ENCODE measurements around the gene ITPK1. TPM values are rescaled to one million over a fixed set of nuclear protein-coding genes. Genes with fewer than 3 reads are reported as not detected.

Gene ITPK1
- polyA plus RNA-seq, 4 donors = 98.8 to 153 (median 138) TPM

DNA sequence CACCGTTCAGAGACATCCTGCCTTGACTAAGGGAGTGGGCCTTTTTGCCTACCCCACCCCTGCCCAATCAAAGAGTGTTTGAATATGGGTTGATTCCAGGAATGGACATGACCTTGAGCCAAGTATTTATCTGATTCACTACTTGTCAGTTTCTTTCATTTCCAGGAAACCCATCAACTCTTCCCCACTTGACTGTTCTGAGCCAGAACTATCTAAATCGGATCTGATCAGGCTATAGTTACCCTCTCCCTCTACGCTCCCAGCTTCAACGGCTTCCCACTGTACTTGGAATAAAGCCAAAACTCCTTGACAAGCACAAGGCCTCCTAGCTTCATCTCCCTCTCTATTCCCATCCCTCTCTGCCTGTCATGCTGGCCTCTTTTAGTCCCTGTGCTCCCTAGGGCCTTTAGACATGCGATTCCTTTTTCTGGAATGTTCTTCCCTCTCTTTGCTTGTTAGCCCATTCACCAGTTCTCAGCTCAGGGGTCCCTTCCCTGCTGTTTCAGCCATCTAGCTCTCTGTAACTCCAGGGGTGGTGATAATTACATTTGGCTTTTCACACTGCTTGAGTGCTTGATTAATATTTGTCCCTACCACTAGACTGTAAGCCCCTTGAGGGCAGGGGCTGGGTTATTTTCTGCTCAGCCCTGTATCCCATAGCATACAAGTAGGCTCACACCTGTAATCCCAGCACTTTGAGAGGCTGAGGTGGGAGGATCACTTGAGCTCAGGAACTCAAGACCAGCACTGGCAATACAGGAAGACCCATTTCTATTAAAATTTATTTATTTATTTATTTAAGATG lies 5.5 kb upstream of the ITPK1 start:
- H3K27me3 ChIP-seq (ENCODE audit: control insufficient read depth in 3 of 3, insufficient read depth in 3 of 3, low read length in 3 of 3) = no peaks in the 10 kb centered on the region
- FAIRE-seq (no peak), DNase-seq (no peak)
- H3K27ac ChIP-seq (ENCODE audit: low read depth in 1 of 3, low read length in 2 of 3) = no peak overlapping the region
- no peak overlapping the region for H3K4me3 ChIP-seq (ENCODE audit: low read depth in 1 of 3, low read length in 3 of 3)
- 61 to 64% (median 64%) methylated on average over 5 of the region's 5 CpGs for WGBS, 3 donors
- H3K36me3 ChIP-seq (ENCODE audit: control insufficient read depth in 3 of 3, insufficient read depth in 2 of 3, low read depth in 1 of 3, low read length in 3 of 3) = no peaks in the 10 kb centered on the region
- H3K9me3 ChIP-seq (ENCODE audit: control insufficient read depth in 2 of 2, insufficient read depth in 1 of 2, low read depth in 1 of 2, low read length in 1 of 2) = no peaks in the 10 kb centered on the region
- peaks cover 0 to 10% (median 0%) of the 10 kb centered on the region in 3 donors for H3K4me1 ChIP-seq (ENCODE audit: control insufficient read depth in 3 of 3, insufficient read depth in 2 of 3, low read depth in 1 of 3, low read length in 2 of 3)

DNA sequence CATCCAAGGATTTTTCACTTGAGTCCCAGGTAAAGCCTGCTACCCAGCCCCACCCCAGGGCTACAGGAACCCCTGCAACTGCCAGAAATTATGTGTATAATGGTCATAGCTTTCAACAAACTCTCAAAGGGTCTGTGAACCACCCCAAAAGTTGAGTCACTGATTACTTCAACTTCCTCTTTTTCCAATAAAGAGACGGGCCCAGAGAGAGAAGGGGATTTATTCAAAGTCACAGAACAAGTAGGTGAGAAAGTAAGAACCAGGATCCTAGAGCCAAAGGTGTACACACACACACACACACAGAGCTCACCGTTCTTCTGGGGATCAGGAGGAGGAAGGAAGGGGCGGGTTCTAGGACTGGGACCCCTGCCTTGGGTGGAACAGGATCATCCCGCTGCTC lies 4.8 kb upstream of the ITPK1 start:
- H3K36me3 ChIP-seq (ENCODE audit: control insufficient read depth in 3 of 3, insufficient read depth in 2 of 3, low read depth in 1 of 3, low read length in 3 of 3) = no peaks in the 10 kb centered on the region
- DNase-seq = no peak
- no peaks in the 10 kb centered on the region for H3K27me3 ChIP-seq (ENCODE audit: control insufficient read depth in 3 of 3, insufficient read depth in 3 of 3, low read length in 3 of 3)
- FAIRE-seq = no peak
- H3K4me1 ChIP-seq (ENCODE audit: control insufficient read depth in 3 of 3, insufficient read depth in 2 of 3, low read depth in 1 of 3, low read length in 2 of 3) = peaks cover 0 to 11% (median 0%) of the 10 kb centered on the region in 3 donors
- H3K27ac ChIP-seq (ENCODE audit: low read depth in 1 of 3, low read length in 2 of 3) = no peak overlapping the region
- H3K9me3 ChIP-seq (ENCODE audit: control insufficient read depth in 2 of 2, insufficient read depth in 1 of 2, low read depth in 1 of 2, low read length in 1 of 2) = no peaks in the 10 kb centered on the region
- no peak overlapping the region for H3K4me3 ChIP-seq (ENCODE audit: low read depth in 1 of 3, low read length in 3 of 3)
- WGBS, 3 donors = 73 to 82% (median 80%) methylated on average over 4 of the region's 4 CpGs

DNA sequence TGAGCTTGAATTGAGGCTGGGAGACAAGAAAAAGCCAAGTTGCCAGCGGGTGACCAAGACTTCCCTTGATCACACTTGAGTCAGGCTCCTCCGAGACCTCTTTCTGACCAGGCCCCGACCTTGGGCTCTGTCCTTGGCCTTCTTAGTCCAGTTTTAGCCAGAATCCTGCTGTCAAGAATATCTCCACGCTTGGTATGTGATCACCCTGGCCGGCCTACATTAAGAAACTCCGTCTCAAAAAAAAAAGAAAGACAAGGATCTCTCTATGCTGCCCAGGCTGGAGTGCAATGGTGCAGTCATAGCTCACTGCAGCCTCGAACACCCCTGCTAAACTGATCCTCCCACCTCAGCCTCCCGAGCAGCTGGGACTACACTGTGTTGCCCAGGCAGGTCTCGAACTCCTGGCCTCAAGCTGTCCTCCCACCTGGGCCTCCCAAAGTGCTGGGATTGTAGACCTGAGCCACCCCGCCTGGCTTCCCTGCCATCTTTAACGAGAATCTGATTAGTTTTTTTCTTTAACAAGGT lies 1.0 kb upstream of the ITPK1 start:
- H3K27ac ChIP-seq (ENCODE audit: low read depth in 1 of 3, low read length in 2 of 3) = peak overlapping the region in 2 of 3 donors; percentile 98 to 99
- no peaks in the 10 kb centered on the region for H3K36me3 ChIP-seq (ENCODE audit: control insufficient read depth in 3 of 3, insufficient read depth in 2 of 3, low read depth in 1 of 3, low read length in 3 of 3)
- H3K4me1 ChIP-seq (ENCODE audit: control insufficient read depth in 3 of 3, insufficient read depth in 2 of 3, low read depth in 1 of 3, low read length in 2 of 3) = peaks cover 0 to 21% (median 4%) of the 10 kb centered on the region in 3 donors
- WGBS, 3 donors = 87 to 90% (median 90%) methylated on average over 11 of the region's 11 CpGs
- FAIRE-seq (no peak), DNase-seq (no peak)
- no peaks in the 10 kb centered on the region for H3K9me3 ChIP-seq (ENCODE audit: control insufficient read depth in 2 of 2, insufficient read depth in 1 of 2, low read depth in 1 of 2, low read length in 1 of 2)
- H3K27me3 ChIP-seq (ENCODE audit: control insufficient read depth in 3 of 3, insufficient read depth in 3 of 3, low read length in 3 of 3) = no peaks in the 10 kb centered on the region
- peak overlapping the region in 2 of 3 donors; percentile 85 to 88 for H3K4me3 ChIP-seq (ENCODE audit: low read depth in 1 of 3, low read length in 3 of 3)

- FAIRE-seq = no peak
These were observed 480 bp downstream of the ITPK1 start for GRCh38 chr14:93115069-93115820.

GRCh38 chr14:93114713-93115068 lies 1.0 kb downstream of the ITPK1 start:
- Histone ChIP-seq H3K9me3 (ENCODE audit: control insufficient read depth in 2 of 2, insufficient read depth in 1 of 2, low read depth in 1 of 2, low read length in 1 of 2) (no peaks in the 10 kb centered on the region), H3K36me3 (ENCODE audit: control insufficient read depth in 3 of 3, insufficient read depth in 2 of 3, low read depth in 1 of 3, low read length in 3 of 3) (peaks cover 0 to 14% (median 0%) of the 10 kb centered on the region in 3 donors), H3K27ac (ENCODE audit: low read depth in 1 of 3, low read length in 2 of 3) (peak overlapping the region; percentile 69 to 95 (median 90)), H3K4me3 (ENCODE audit: low read depth in 1 of 3, low read length in 3 of 3) (peak overlapping the region; percentile 60 to 85 (median 82)), H3K27me3 (ENCODE audit: control insufficient read depth in 3 of 3, insufficient read depth in 3 of 3, low read length in 3 of 3) (no peaks in the 10 kb centered on the region), H3K4me1 (ENCODE audit: control insufficient read depth in 3 of 3, insufficient read depth in 2 of 3, low read depth in 1 of 3, low read length in 2 of 3) (peaks cover 3 to 23% (median 4%) of the 10 kb centered on the region in 3 donors)
- 1 to 2% (median 2%) methylated on average over 21 to 38 of the region's 38 CpGs for WGBS, 3 donors
- DNase-seq = no peak
- no peak for FAIRE-seq

More at GRCh38 chr14:93115069-93115820, 480 bp downstream of the ITPK1 start:
- DNase-seq = peak; percentile 88 to 96
- Histone ChIP-seq H3K4me1 (ENCODE audit: control insufficient read depth in 3 of 3, insufficient read depth in 2 of 3, low read depth in 1 of 3, low read length in 2 of 3) (peaks cover 3 to 21% (median 4%) of the 10 kb centered on the region in 3 donors), H3K36me3 (ENCODE audit: control insufficient read depth in 3 of 3, insufficient read depth in 2 of 3, low read depth in 1 of 3, low read length in 3 of 3) (peaks cover 0 to 9% (median 0%) of the 10 kb centered on the region in 3 donors), H3K9me3 (ENCODE audit: control insufficient read depth in 2 of 2, insufficient read depth in 1 of 2, low read depth in 1 of 2, low read length in 1 of 2) (no peaks in the 10 kb centered on the region), H3K27me3 (ENCODE audit: control insufficient read depth in 3 of 3, insufficient read depth in 3 of 3, low read length in 3 of 3) (no peaks in the 10 kb centered on the region), H3K4me3 (ENCODE audit: low read depth in 1 of 3, low read length in 3 of 3) (peak overlapping the region; percentile 60 to 85 (median 82)), H3K27ac (ENCODE audit: low read depth in 1 of 3, low read length in 2 of 3) (peak overlapping the region; percentile 94 to 99 (median 99))
- 0% methylated on average over 36 to 99 of the region's 99 CpGs for WGBS, 3 donors

- Histone ChIP-seq H3K4me1 (ENCODE audit: control insufficient read depth in 3 of 3, insufficient read depth in 2 of 3, low read depth in 1 of 3, low read length in 2 of 3) (peaks cover 3 to 26% (median 4%) of the 10 kb centered on the region in 3 donors), H3K27me3 (ENCODE audit: control insufficient read depth in 3 of 3, insufficient read depth in 3 of 3, low read length in 3 of 3) (no peaks in the 10 kb centered on the region), H3K9me3 (ENCODE audit: control insufficient read depth in 2 of 2, insufficient read depth in 1 of 2, low read depth in 1 of 2, low read length in 1 of 2) (no peaks in the 10 kb centered on the region), H3K4me3 (ENCODE audit: low read depth in 1 of 3, low read length in 3 of 3) (peak overlapping the region; percentile 60 to 85 (median 82)), H3K36me3 (ENCODE audit: control insufficient read depth in 3 of 3, insufficient read depth in 2 of 3, low read depth in 1 of 3, low read length in 3 of 3) (peaks cover 0 to 17% (median 0%) of the 10 kb centered on the region in 3 donors), H3K27ac (ENCODE audit: low read depth in 1 of 3, low read length in 2 of 3) (peak overlapping the region; percentile 69 to 95 (median 90))
- DNase-seq = peak in 1 of 2 donors; percentile 51
- no peak for FAIRE-seq
- 9 to 27% (median 13%) methylated on average over 18 of the region's 18 CpGs for WGBS, 3 donors
These were observed 1.5 kb downstream of the ITPK1 start for GRCh38 chr14:93114068-93114710.

- Histone ChIP-seq H3K36me3 (ENCODE audit: control insufficient read depth in 3 of 3, insufficient read depth in 2 of 3, low read depth in 1 of 3, low read length in 3 of 3) (peaks cover 0 to 22% (median 0%) of the 10 kb centered on the region in 3 donors), H3K4me3 (ENCODE audit: low read depth in 1 of 3, low read length in 3 of 3) (peak overlapping the region in 2 of 3 donors; percentile 60 to 82), H3K9me3 (ENCODE audit: control insufficient read depth in 2 of 2, insufficient read depth in 1 of 2, low read depth in 1 of 2, low read length in 1 of 2) (no peaks in the 10 kb centered on the region), H3K27ac (ENCODE audit: low read depth in 1 of 3, low read length in 2 of 3) (peak overlapping the region; percentile 69 to 95 (median 90)), H3K4me1 (ENCODE audit: control insufficient read depth in 3 of 3, insufficient read depth in 2 of 3, low read depth in 1 of 3, low read length in 2 of 3) (peaks cover 3 to 26% (median 4%) of the 10 kb centered on the region in 3 donors), H3K27me3 (ENCODE audit: control insufficient read depth in 3 of 3, insufficient read depth in 3 of 3, low read length in 3 of 3) (no peaks in the 10 kb centered on the region)
- no peak for FAIRE-seq
- 19 to 48% (median 26%) methylated on average over 8 of the region's 8 CpGs for WGBS, 3 donors
- peak in 1 of 2 donors; percentile 52 for DNase-seq
These were observed 2.1 kb downstream of the ITPK1 start for GRCh38 chr14:93113678-93114067.

Data from small intestine (tissue), 7 donors.